OCI-M1 (cell line): ENCODE results near the gene MBTPS1.

Experiments
- DNase-seq: peaks from one replicate; lab custom pipeline; 2025; lab: John Stamatoyannopoulos, UW

MBTPS1 gene

DNA sequence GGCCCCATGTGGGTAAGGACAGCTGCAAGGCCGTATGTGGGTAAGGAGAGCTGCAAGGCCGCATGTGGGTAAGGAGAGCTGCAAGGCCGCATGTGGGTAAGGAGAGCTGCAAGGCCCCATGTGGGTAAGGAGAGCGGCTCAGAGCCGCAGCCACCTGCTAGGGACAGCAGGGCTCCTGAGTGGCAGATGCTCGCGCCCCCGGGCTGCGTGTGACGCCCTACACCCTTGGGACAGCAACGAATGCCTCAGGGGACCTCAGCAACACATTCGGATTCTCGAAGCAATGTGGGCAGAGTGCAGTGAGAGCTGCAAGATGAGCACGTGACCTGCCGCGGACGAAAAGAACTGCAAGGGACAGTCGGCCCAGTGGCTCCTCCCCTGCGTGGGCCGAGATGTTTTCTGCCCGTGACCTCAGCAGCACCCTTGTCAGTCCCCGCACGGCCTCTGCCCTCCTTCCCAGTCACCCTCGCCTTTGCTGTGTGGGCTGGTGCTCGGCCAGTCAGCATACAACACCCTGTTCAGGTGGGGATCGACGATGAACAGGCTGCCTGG, 64.6 kb downstream of the MBTPS1 start:
- DNase-seq: no peak

DNA sequence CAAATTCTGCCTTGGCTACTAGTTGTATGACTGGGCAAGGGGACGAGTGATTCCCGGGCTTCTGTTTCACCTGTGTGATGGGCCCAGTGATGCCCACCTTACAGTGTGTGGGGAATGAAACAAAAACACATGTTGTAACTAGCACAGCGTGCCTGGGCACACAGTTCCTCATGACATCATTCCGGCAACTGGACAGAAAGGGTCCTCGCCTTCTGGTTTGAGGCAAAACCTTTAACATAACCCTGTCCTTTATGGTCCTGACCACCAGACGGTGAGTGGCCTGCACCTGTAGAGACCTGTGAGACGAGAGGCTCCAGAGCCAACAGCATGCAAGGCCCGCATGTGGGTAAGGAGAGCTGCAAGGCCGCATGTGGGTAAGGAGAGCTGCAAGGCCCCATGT, 66.4 kb downstream of the MBTPS1 start:
- no peak for DNase-seq

DNA sequence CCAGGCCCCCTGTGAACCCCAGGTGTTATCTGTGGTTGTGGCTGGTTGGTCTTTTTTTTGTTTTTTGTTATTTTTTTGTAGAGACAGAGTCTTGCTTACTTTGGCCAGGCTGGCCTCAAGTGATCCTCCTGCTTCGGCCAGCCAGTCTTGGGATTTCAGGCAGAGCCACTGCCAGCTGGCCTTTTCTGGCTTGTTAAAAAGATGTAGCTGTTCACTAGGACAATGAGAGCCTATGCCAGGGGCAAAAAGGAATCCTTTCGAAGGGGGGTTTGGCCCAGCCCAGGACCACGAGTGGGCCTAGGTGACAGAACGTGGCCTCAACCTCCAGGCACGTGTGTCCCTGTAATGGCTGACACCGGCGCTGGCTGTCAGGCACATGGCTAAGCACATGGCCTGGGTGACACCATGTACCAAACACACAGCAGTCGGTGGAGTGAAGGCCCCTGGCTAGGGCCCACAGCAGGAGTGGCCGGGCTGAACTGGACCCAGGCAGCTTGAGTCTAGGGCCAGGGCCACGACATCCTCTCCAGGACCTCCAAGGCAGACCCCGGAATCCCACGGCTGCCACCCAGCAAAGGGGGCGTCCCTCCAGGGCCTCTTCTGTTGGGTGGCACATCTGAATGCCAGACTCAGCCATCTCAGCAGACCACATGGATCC, 67.2 kb downstream of the MBTPS1 start:
- no peak for DNase-seq

DNA sequence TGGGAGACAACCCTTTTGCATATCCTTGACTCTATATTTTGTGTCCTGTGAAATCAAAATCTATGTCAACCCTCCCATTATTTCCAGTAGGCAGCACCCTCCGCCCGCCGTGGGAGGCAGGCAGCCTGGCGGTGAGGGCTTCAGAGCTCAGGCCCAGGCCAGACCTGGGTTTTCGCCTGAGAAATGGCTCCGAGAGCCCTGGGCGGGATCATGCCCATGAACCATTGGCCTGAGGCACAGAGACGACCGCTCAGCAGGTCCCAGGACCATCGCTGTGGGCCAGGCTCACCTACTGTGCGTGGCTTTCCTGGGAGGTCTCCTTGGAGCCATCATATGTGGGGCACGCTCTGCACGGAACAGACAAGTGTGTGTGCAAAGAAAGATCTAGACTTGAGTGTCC, 67.9 kb downstream of the MBTPS1 start:
- no peak for DNase-seq

DNA sequence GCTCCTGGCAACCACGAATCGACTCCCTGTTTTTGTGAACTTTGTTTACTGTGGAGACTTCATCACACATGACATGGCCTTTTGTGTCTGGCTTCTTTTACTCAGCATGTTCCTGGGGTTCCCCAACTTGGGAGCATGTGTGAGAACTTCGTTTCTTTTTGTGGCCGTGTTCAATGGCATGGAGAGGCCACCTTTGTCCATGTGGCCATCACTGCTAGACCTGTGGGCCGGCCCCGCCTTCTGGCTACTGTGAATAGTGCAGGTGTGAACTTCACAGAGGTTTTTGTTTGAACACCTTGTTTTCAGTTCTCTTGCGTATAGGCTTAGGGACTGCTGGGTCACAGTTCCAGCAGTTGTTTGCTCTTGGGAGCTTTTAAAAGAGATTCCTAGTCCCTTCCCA, 68.5 kb downstream of the MBTPS1 start:
- peak; percentile 12 for DNase-seq

DNA sequence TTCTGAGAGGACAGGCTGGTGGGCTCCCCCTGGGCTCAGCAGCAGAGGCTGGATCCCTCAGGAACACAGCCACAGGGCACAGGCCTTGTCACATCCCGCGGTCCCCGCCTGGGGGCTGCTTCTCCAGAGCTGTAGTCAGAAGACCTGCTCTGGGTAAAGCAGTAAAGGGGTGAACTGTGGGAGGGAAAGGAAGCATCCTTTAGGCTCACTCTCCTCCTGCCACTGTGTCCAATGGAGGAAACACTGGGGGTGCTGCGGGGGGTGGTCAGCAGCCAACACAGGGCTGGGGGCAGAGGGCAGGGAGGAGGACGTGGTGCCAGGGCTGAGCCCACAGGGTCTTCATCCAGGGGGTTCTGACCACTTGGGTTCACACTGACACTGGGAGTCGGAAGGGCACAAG, 69.1 kb downstream of the MBTPS1 start:
- DNase-seq: no peak

- no peak for DNase-seq
Observed at GRCh38 chr16:84047206-84047605, 69.5 kb downstream of the MBTPS1 start.

DNA sequence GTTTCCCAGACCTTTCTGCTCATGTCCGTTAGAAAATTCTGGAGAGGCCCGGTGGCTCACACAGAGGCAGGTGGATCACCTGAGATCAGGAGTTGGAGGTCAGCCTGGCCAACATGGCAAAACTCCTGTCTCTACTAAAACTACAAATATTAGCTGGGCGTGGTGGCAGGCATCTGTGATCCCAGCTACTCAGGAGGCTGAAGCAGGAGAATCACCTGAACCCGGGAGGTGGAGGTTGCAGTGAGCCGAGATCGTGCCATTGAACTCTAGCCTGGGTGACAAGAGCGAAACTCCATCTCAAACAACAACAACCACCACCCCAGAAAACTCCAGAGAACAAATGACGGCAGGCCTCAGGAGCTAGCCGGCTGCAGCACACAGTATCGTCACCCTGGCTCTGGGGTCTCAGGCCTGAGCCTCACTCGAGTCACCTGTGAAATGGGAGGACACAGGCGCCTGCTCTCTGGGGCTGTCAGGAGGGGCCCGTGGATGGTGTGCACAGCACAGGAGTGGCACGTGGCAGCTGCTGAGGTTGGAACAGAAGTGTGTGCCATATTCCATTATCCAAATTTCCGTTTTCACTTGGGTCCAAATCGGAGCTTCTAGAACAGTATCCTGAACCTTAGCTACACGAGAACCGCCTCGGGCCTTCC, 70.8 kb downstream of the MBTPS1 start:
- DNase-seq: no peak

DNA sequence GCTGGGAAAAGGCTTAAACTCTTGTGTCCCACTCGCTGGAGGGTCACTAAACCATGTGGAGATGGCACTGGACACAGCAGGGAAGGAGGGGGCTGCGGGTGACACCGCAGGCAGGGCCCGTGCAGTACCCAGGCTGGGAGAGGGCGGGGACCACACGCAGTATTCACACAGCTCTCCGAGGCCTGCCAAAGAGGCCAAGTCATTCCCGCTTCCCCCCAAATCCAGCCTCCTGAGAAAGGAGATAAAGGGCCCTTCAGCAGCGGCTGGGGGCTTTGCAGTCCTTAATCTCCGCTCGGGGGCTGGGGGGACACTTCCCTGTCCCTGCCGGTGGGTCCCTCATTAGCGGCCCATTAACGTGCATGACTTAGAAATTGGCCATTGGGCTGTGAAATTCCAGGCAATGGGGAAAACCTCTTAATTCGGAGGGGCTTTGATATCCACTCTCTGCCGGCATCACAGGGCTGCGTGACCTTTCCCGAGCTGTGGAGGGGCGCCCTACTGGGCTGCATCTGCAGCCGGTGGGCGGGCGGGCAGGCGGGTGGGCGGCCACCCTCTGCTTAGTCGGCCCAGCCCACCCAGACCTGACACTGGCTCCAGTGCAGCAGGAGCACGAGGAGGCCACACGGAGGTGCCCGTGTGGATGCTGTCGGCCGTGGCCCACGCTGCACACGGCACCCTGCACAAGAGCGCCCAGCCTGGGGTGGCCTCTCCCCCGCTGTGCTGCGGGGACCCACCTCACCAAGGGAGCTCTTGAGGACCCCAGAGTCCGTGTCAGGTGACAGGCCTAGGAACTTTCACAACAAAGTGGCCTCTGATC, 71.5 kb downstream of the MBTPS1 start:
- no peak for DNase-seq

- peak; percentile 81 for DNase-seq
Observed at GRCh38 chr16:84044118-84044488, 72.6 kb downstream of the MBTPS1 start.

GRCh38 chr16:84043486-84044117, 73.1 kb downstream of the MBTPS1 start:
- peak; percentile 96 for DNase-seq

DNA sequence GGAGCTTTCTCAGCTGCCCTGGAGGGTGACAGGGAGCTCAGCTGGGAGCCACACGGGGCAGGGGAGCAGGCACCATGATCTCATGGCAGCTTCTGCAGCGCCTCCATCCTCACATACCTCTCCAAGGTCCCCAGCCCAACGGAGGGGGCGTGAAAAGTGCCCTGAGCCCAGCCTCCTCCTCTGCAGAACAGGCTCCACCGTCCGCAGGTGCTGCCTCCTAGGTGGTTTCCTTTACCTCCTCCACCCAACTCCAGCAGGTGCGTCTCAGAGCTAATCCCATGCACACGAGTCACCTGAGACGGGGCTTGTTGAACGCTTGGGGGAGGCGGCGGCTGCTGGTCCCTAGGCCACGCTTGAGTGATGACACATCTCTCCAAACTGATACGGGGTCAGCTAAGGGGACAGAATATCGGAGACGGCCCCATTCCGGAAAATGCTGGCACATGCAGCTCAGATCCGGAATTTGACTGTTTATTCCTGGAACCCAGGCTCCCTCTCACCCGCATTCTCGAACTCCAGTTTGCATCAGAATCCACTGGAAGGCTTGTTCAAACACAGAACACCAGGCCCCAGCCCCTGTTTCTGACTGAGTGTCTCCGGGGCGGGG, 73.8 kb downstream of the MBTPS1 start:
- DNase-seq: peak; percentile 66

GRCh38 chr16:84042308-84042878, 74.3 kb downstream of the MBTPS1 start, which contains the start of gene SLC38A8:
Gene SLC38A8, minus strand, starts transcription at chr16:84042795. Its CDS starts 638 bp downstream, at chr16:84042157.
- DNase-seq: no peak

DNA sequence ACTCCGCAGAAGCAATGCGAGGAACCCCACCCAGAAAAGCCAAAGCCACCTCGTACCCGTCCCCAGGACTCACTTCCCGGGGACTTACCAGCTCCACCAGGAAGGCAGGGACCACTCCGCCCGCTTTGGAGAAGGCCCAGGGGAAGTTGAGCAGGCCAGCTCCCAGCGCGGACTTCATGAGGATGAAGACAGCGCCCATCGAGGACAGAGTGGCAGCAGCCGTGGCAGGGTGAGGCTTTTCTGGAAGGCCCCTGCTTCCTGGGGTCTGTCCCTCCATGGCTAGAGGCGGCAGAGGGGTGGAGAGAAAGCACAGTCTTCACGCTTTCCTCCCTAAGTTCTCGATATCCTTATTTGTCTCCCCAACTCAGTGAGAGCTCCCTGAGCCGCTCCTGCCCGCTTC, 74.9 kb downstream of the MBTPS1 start:
- no peak for DNase-seq

- DNase-seq: no peak
Observed at GRCh38 chr16:84040823-84041820, 75.6 kb downstream of the MBTPS1 start.

GRCh38 chr16:84040226-84040822, 76.4 kb downstream of the MBTPS1 start:
- DNase-seq: no peak

GRCh38 chr16:84039696-84040095, 77.0 kb downstream of the MBTPS1 start:
- DNase-seq: no peak

GRCh38 chr16:84038469-84038868, 78.3 kb downstream of the MBTPS1 start:
- no peak for DNase-seq

DNA sequence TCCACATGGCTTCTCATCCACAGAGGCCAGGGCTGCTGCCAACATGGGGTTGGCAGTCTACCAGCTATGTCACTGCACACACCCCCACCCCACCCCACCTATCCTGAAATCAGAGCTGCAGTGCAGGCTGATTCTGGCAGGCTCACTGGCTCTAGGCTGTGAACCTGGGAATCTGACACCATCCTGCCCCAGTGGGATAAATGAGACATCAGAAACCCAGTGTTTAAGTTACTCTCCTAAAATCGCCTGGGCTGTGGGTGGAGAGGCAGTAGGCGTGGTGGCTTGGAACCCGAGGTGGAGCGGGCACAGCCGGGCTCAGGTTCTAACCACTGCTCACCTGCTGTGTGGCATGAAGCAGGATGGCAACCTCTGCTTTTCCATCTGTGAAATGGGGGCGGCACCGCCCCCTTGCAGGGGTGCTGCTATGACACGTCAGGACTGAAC, 79.7 kb downstream of the MBTPS1 start:
- DNase-seq: no peak

GRCh38 chr16:84036131-84036530, 80.6 kb downstream of the MBTPS1 start:
- DNase-seq: no peak
